ENCODE measurements around the gene PLSCR4.
A peak's percentile ranks its signal among the peaks of the same experiment; 100 is the strongest.

The PLSCR4 gene

GRCh38 chr3:146189519-146190173 is 61.3 kb downstream of the PLSCR4 start:
- no peak for DNase-seq

GRCh38 chr3:146187334-146187950 is 63.5 kb downstream of the PLSCR4 start:
- no peak for DNase-seq

- DNase-seq: no peak
Measured at GRCh38 chr3:146184241-146185015, 66.5 kb downstream of the PLSCR4 start.

GRCh38 chr3:146181216-146181615 is 69.7 kb downstream of the PLSCR4 start:
- DNase-seq: no peak

- no peak for DNase-seq
Measured at GRCh38 chr3:146180376-146180775, 70.5 kb downstream of the PLSCR4 start.

- no peak for DNase-seq
Measured at GRCh38 chr3:146178006-146178689, 72.8 kb downstream of the PLSCR4 start.

GRCh38 chr3:146177519-146177918 is 73.4 kb downstream of the PLSCR4 start:
- no peak for DNase-seq

GRCh38 chr3:146177072-146177471 is 73.8 kb downstream of the PLSCR4 start:
- no peak for DNase-seq

- no peak for DNase-seq
Measured at GRCh38 chr3:146172586-146172985, 78.3 kb downstream of the PLSCR4 start.

- no peak for DNase-seq
Measured at GRCh38 chr3:146170591-146170990, 80.3 kb downstream of the PLSCR4 start.

- DNase-seq: no peak
Measured at GRCh38 chr3:146169891-146170290, 81.0 kb downstream of the PLSCR4 start.

- no peak for DNase-seq
Measured at GRCh38 chr3:146166826-146167225, 84.1 kb downstream of the PLSCR4 start.

GRCh38 chr3:146166415-146166821 is 84.5 kb downstream of the PLSCR4 start:
- DNase-seq: no peak

- no peak for DNase-seq
Measured at GRCh38 chr3:146165877-146166276, 85.0 kb downstream of the PLSCR4 start.

GRCh38 chr3:146164971-146165769 is 85.7 kb downstream of the PLSCR4 start:
- DNase-seq: no peak

- no peak for DNase-seq
Measured at GRCh38 chr3:146164506-146164905, 86.4 kb downstream of the PLSCR4 start.

- DNase-seq: no peak
Measured at GRCh38 chr3:146164071-146164470, 86.8 kb downstream of the PLSCR4 start.

- peak; percentile 27 for DNase-seq
Measured at GRCh38 chr3:146163584-146163983, 87.3 kb downstream of the PLSCR4 start.

- DNase-seq: peak; percentile 21
Measured at GRCh38 chr3:146162561-146162960, 88.3 kb downstream of the PLSCR4 start.

- no peak for DNase-seq
Measured at GRCh38 chr3:146161663-146162002, 89.3 kb downstream of the PLSCR4 start.

- peak; percentile 74 for DNase-seq
Measured at GRCh38 chr3:146160964-146161662, 89.8 kb downstream of the PLSCR4 start, which contains the start of gene PLOD2. Gene PLOD2, minus strand, starts transcription at chr3:146161184. Its CDS starts 195 bp downstream, at chr3:146160989.
